Heart left ventricle (tissue), 16 donors: Measurements from ENCODE around the gene ZBTB39. TPM values are rescaled to one million over a fixed set of nuclear protein-coding genes. Genes with fewer than 3 reads are reported as not detected.

Experiments
- ATAC-seq, 4 donors: fragments of 200-7000 bp; cut with Tn5 transposase; one replicate each; pipeline ENCODE4 v1.9.1; 2020 to 2022; ENCODE audit warnings: moderate library complexity in 4 of 4, mild to moderate bottlenecking in 3 of 4, moderate number of reproducible peaks in 1 of 4
- DNase-seq, 5 donors: peaks; one replicate each; pipeline ENCODE4 v3.0.0-alpha.2; 2020
- H3K27ac ChIP-seq, 12 donors: fragments of 200-600 bp; sonication (generic) in 4 of 12; one replicate each; pipeline versions ENCODE4 v1.5.0 to v1.8.0; 2016 to 2022; ENCODE audit warnings: mild to moderate bottlenecking in 2 of 12
- H3K27me3 ChIP-seq, 9 donors: fragments of 200-600 bp; sonication (generic) in 2 of 9; one replicate each; pipeline versions ENCODE4 v1.5.1 to v1.8.0; 2016 to 2022; ENCODE audit warnings: mild to moderate bottlenecking in 3 of 9
- H3K36me3 ChIP-seq, 9 donors: fragments of 200-600 bp; sonication (generic) in 2 of 9; one replicate each; pipeline versions ENCODE4 v1.5.0 to v1.8.0; 2018 to 2022; ENCODE audit warnings: mild to moderate bottlenecking in 2 of 9
- H3K4me1 ChIP-seq, 12 donors: fragments of 200-600 bp; sonication (generic) in 4 of 12; one replicate each; pipeline versions ENCODE4 v1.5.0 to v1.8.0; 2016 to 2022; ENCODE audit warnings: mild to moderate bottlenecking in 3 of 12
- H3K4me3 ChIP-seq, 12 donors: fragments of 200-600 bp; sonication (generic) in 4 of 12; one replicate each; pipeline versions ENCODE4 v1.5.0 to v1.8.0; 2017 to 2022; ENCODE audit warnings: mild to moderate bottlenecking in 9 of 12, moderate library complexity in 4 of 12
- H3K9me3 ChIP-seq, 12 donors: fragments of 200-600 bp; sonication (generic) in 4 of 12; one replicate each; pipeline versions ENCODE4 v1.5.0 to v1.8.0; 2016 to 2022; ENCODE audit warnings: mild to moderate bottlenecking in 1 of 12
- CTCF ChIP-seq, 12 donors: fragments of 200-600 bp; sonication (generic) in 4 of 12; IDR thresholded peaks; one replicate each; pipeline versions ENCODE4 v1.5.0 to v1.8.0; 2018 to 2022; ENCODE audit warnings: antibody characterized with exemption in 12 of 12, mild to moderate bottlenecking in 5 of 12
- POLR2A ChIP-seq, 2 donors: fragments of 450-650 bp; IDR thresholded peaks; one replicate each; pipeline ENCODE4 v1.6.1; 2017; ENCODE audit warnings: antibody characterized with exemption in 2 of 2, mild to moderate bottlenecking in 2 of 2, moderate library complexity in 2 of 2
- WGBS, 4 donors: extraction: QIAGEN DNeasy Blood & Tissue Kit in 2 of 4; methylation state at CpG; one replicate each; pipeline versions ENCODE4 v1.1.5 to v1.1.7; 2013 to 2018; 5-methylcytosine and 5-hydroxymethylcytosine counted together
- intact Hi-C, 10 donors: fragments of 100-400 bp; cut with DNase I; formaldehyde crosslinking; loops; one replicate each; pipeline versions ENCODE4 v1.11.1 to v1.14.2; 2022
- polyA plus RNA-seq, 2 donors: library from polyadenylated mRNA; stranded (reverse); fragments of 200-250 nt; gene quantifications; one replicate each; pipeline ENCODE4 v1.2.3, GENCODE V29; 2013
- total RNA-seq, 9 donors: library from RNA; depleted of rRNA in 2 of 9; stranded (reverse); fragments of >200 nt in 2 of 9; fragmentation: NEBNext Ultra II Directional in 3 of 9; extraction: Animal tissue kit (Norgen Biotek cat#: 25700) in 3 of 9; gene quantifications; one replicate each; pipeline versions ENCODE4 v1.1.0 to v1.2.4, GENCODE V29; 2016 to 2023
- donor health status: ischemic (EF 13 %, LVEDD 7.1; RV severe dilation, severe dysfunction).
- donor health status: healthy with polysubstance abuse.
- donor health status: DM: no; HTN: yes; CAD: no.
- donor health status: DM: no; HTN: no; CAD: no.
- donor health status: ischemic (EF 25% LVEDD 6.9; RV normal size, moderate dysfunction).
- donor health status: ischemic (EF 25% LVEDD 5.7; RV mildly dilated, moderate dysfunction).
- donor health status: healthy.
- donor health status: DM: yes; HTN: yes; CAD: no.
- donor health status: ischemic (EF 35%, LVEDD 5.7; RV mildly dilated, moderate dysfunction).
- donor health status: nonischemic (EF 11% LVEDD 7.7; RV severe dilation, severe dysfunction).
- donor health status: DM: yes; HTN: yes; CAD: no.
- donor health status: PGD.
- donor health status: ischemic (EF 29% LVEDD 5.4; RV normal size, mild dysfunction).
- donor health status: nonischemic (EF 23%, LVEDD 6.1; RV moderate dilation, normal function).

ZBTB39 gene
- total and polyA plus RNA-seq, 11 donors = 1.5 to 4.5 (median 3.3) TPM

- Histone ChIP-seq H3K4me1 (peaks cover 0 to 27% (median 15%) of the 10 kb centered on the region in 12 donors), H3K36me3 (peaks cover 0 to 30% (median 28%) of the 10 kb centered on the region in 9 donors), H3K4me3 (peak overlapping the region in 10 of 12 donors; percentile 41 to 100 (median 96)), H3K9me3 (no peaks in the 10 kb centered on the region), H3K27ac (peak overlapping the region in 8 of 12 donors; percentile 18 to 88 (median 55)), H3K27me3 (no peaks in the 10 kb centered on the region)
- peak in 3 of 12 donors; percentile 3 to 17 (median 8) for TF ChIP-seq CTCF (IDR thresholded peaks at IDR 0.05)
- no peak for TF ChIP-seq POLR2A (IDR thresholded peaks at IDR 0.05)
- WGBS, 4 donors = 63 to 66% (median 64%) methylated on average over 10 of the region's 10 CpGs
- ATAC-seq (peak in 1 of 4 donors; percentile 6), DNase-seq (no peak)
- intact Hi-C loops = loop anchor here in 8 of 10 donors (2.0 to 10.0 kb wide), 6 partner anchors 55 to 250 kb away; partner anchors contain the start of gene STAT6 (in 4 of the 8)
Observed at GRCh38 chr12:57006809-57007475, 596 bp upstream of the ZBTB39 start.

GRCh38 chr12:57004651-57005050 lies 1.7 kb downstream of the ZBTB39 start:
- peak overlapping the region in 2 of 12 donors; percentile 98 to 100 for H3K4me3 ChIP-seq
- no peak for ATAC-seq

GRCh38 chr12:57003395-57003794 lies 3.0 kb downstream of the ZBTB39 start:
- intact Hi-C loops = loop anchor here in 8 of 10 donors (5.0 to 10.0 kb wide), 4 partner anchors 56 to 246 kb away; partner anchors contain the start of gene HSD17B6 (in 2 of the 8)
- no peak for TF ChIP-seq POLR2A (IDR thresholded peaks at IDR 0.05)
- TF ChIP-seq CTCF (IDR thresholded peaks at IDR 0.05) = no peak
- Histone ChIP-seq H3K27ac (no peak overlapping the region), H3K36me3 (peaks cover 0 to 64% (median 47%) of the 10 kb centered on the region in 9 donors), H3K9me3 (no peaks in the 10 kb centered on the region), H3K4me3 (no peak overlapping the region), H3K4me1 (peaks cover 0 to 44% (median 24%) of the 10 kb centered on the region in 12 donors), H3K27me3 (no peaks in the 10 kb centered on the region)
- ATAC-seq (no peak), DNase-seq (no peak)
- WGBS, 4 donors = 89 to 94% (median 91%) methylated on average over 9 to 13 of the region's 13 CpGs

More at GRCh38 chr12:57004651-57005050, 1.7 kb downstream of the ZBTB39 start:
- no peak for DNase-seq
- peaks cover 0 to 53% (median 47%) of the 10 kb centered on the region in 9 donors for H3K36me3 ChIP-seq
- intact Hi-C loops = loop anchor here in 9 of 10 donors (5.0 to 10.0 kb wide), 6 partner anchors 57 to 247 kb away; partner anchors contain the start of genes STAT6 (in 4 of the 9) and HSD17B6 (in 2 of the 9)
- no peak for TF ChIP-seq CTCF (IDR thresholded peaks at IDR 0.05)
- TF ChIP-seq POLR2A (IDR thresholded peaks at IDR 0.05) = no peak
- H3K27me3 ChIP-seq = no peaks in the 10 kb centered on the region
- H3K27ac ChIP-seq = no peak overlapping the region
- WGBS, 4 donors = 74 to 87% (median 80%) methylated on average over 2 to 6 of the region's 6 CpGs
- no peaks in the 10 kb centered on the region for H3K9me3 ChIP-seq
- H3K4me1 ChIP-seq = peaks cover 0 to 32% (median 24%) of the 10 kb centered on the region in 12 donors

- ATAC-seq (peak in 3 of 4 donors; percentile 22 to 52 (median 30)), DNase-seq (peak; percentile 61 to 78 (median 63))
- Histone ChIP-seq H3K4me3 (no peak overlapping the region), H3K9me3 (no peaks in the 10 kb centered on the region), H3K27ac (no peak overlapping the region), H3K4me1 (peaks cover 0 to 40% (median 20%) of the 10 kb centered on the region in 12 donors), H3K36me3 (peaks cover 0 to 73% (median 47%) of the 10 kb centered on the region in 9 donors), H3K27me3 (no peaks in the 10 kb centered on the region)
- WGBS, 4 donors = 36 to 41% (median 38%) methylated on average over 13 of the region's 13 CpGs
- TF ChIP-seq POLR2A (IDR thresholded peaks at IDR 0.05) = no peak
- peak; percentile 55 to 79 (median 68) for TF ChIP-seq CTCF (IDR thresholded peaks at IDR 0.05)
- intact Hi-C loops = loop anchor here in 8 of 10 donors (5.0 to 10.0 kb wide), 4 partner anchors 54 to 244 kb away; partner anchors contain the start of gene HSD17B6 (in 2 of the 8)
Observed at GRCh38 chr12:57001448-57001906, 4.9 kb downstream of the ZBTB39 start.
